PC-3 (cell line): ENCODE data around the gene RMND5B. TPM values are rescaled to one million over a fixed set of nuclear protein-coding genes. Genes with fewer than 3 reads are reported as not detected.

Source experiments
- ATAC-seq: fragments of 200-7000 bp; cut with Tn5 transposase; 2 replicates; pipeline ENCODE4 v1.9.1; 2020; ENCODE audit warnings: mild to moderate bottlenecking, moderate library complexity
- BruUV-seq: library from RNA; stranded (reverse); fragments of 400-500 nt; replicated peaks from 2 replicates; lab custom pipeline; 2021; lab: Mats Ljungman, UMichigan
- CTCF ChIA-PET: fragments of 300-600 bp; sonication (Branson Sonifier 250); formaldehyde crosslinking; loops from one replicate; lab custom pipeline; 2022; ENCODE audit warnings: antibody characterized with exemption; lab: Charles Lee
- POLR2A ChIA-PET: fragments of 300-600 bp; sonication (Branson Sonifier 250); formaldehyde crosslinking; loops from one replicate; lab custom pipeline; 2022; ENCODE audit warnings: antibody characterized with exemption; ENCODE audit not compliant: unreplicated experiment; lab: Charles Lee
- DNase-seq: peaks from one replicate; pipeline ENCODE4 v3.0.0-alpha.2; 2015
- H2AFZ ChIP-seq: fragments of 300-600 bp; sonication (generic); 2 replicates; pipeline ENCODE4 v1.6.0; 2016; ENCODE audit warnings: antibody characterized with exemption, low read length
- H3F3A ChIP-seq: fragments of 300-600 bp; sonication (generic); one replicate; pipeline ENCODE4 v1.6.0; 2017; ENCODE audit warnings: antibody characterized with exemption, low read length, control low read depth, mild to moderate bottlenecking; ENCODE audit not compliant: unreplicated experiment
- H3K27ac ChIP-seq: fragments of 300-600 bp; sonication (generic); 2 replicates; pipeline ENCODE4 v1.5.1; 2016; ENCODE audit warnings: mild to moderate bottlenecking, low read length
- H3K27me3 ChIP-seq: fragments of 300-600 bp; sonication (generic); 2 replicates; pipeline ENCODE4 v1.6.1; 2016; ENCODE audit warnings: low read length, mixed read lengths
- H3K36me3 ChIP-seq: fragments of 300-600 bp; sonication (generic); 2 replicates; pipeline ENCODE4 v1.6.1; 2016; ENCODE audit warnings: low read depth, mixed run types, low read length, mixed read lengths
- H3K4me1 ChIP-seq: fragments of 300-600 bp; sonication (generic); 2 replicates; pipeline ENCODE4 v1.5.1; 2016; ENCODE audit warnings: low read length; ENCODE audit not compliant: insufficient read depth
- H3K4me2 ChIP-seq: fragments of 300-600 bp; sonication (generic); 2 replicates; pipeline ENCODE4 v1.6.0; 2016; ENCODE audit warnings: low read length
- H3K4me3 ChIP-seq: fragments of 300-600 bp; sonication (generic); 2 replicates; pipeline ENCODE4 v1.5.1; 2016; ENCODE audit warnings: mild to moderate bottlenecking, low read length, mixed read lengths
- H3K79me2 ChIP-seq: fragments of 300-600 bp; sonication (generic); 2 replicates; pipeline ENCODE4 v1.6.1; 2017; ENCODE audit warnings: low read length, mixed read lengths
- H3K9ac ChIP-seq: fragments of 300-600 bp; sonication (generic); 2 replicates; pipeline ENCODE4 v1.6.0; 2016; ENCODE audit warnings: mild to moderate bottlenecking, low read length
- H3K9me2 ChIP-seq: fragments of 300-600 bp; sonication (generic); replicated peaks from 2 replicates; pipeline ENCODE4 v1.6.1; 2016; ENCODE audit warnings: mixed run types, low read length, mixed read lengths
- H3K9me3 ChIP-seq: fragments of 300-600 bp; sonication (generic); 2 replicates; pipeline ENCODE4 v1.6.1; 2016; ENCODE audit warnings: low read length, mixed read lengths
- H4K20me1 ChIP-seq: fragments of 300-600 bp; sonication (generic); 2 replicates; pipeline ENCODE4 v1.6.1; 2016; ENCODE audit warnings: low read length, mixed read lengths
- CTCF ChIP-seq: fragments of 300-600 bp; sonication (generic); conservative IDR thresholded peaks from 2 replicates; pipeline ENCODE4 v1.5.1; 2017; ENCODE audit warnings: antibody characterized with exemption, low read depth, mild to moderate bottlenecking, low read length
- EZH2 ChIP-seq: fragments of 300-600 bp; sonication (generic); IDR thresholded peaks from one replicate; pipeline ENCODE4 v1.6.1; 2017; ENCODE audit warnings: antibody characterized with exemption, mild to moderate bottlenecking, low read length; ENCODE audit not compliant: unreplicated experiment
- EZH2phosphoT487 ChIP-seq: fragments of 300-600 bp; sonication (generic); IDR thresholded peaks from 2 replicates; pipeline ENCODE4 v1.6.1; 2018; ENCODE audit warnings: mild to moderate bottlenecking, antibody characterized with exemption, low read length, borderline replicate concordance
- intact Hi-C: fragments of 100-400 bp; cut with micrococcal nuclease; formaldehyde crosslinking; loops from 2 replicates; pipeline ENCODE4 v1.9.0; 2023
- total RNA-seq: library from RNA; depleted of rRNA; stranded (reverse); fragments of >200 nt; gene quantifications from 2 replicates; pipeline ENCODE4 v1.2.3, GENCODE V29; 2014

RMND5B gene
- total RNA-seq, 1 experiment from 2014 or later: 33.2 TPM

DNA sequence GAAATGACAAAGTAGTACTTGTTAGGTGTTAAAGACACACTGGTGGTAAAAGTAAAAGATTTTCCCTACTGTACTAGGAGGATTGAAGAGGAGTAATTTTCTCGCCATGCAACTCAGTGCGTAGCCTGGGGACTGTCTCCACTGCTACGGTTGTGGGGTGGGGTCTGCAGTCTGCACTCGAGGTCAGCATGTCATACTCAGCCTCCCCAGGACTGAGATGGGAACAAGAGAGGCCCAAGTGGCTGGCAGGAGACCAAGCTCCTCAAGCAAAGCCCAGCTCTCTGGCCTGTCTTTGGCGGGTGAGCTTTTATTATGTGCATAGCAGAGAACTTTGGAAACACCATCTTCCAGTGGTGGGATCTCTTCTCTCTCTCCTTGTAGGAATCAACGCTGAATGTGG lies 12.4 kb downstream of the RMND5B start:
- no peak for DNase-seq
- H3K4me1 ChIP-seq: peaks cover 14% of the 10 kb centered on the region
- H3K27ac ChIP-seq: no peak overlapping the region
- H3K4me2 ChIP-seq: no peak overlapping the region
- H3K9me2 ChIP-seq: no peaks in the 10 kb centered on the region
- CTCF ChIA-PET: no interaction called here
- no peak for ATAC-seq
- H3K79me2 ChIP-seq: no peaks in the 10 kb centered on the region
- H4K20me1 ChIP-seq: no peaks in the 10 kb centered on the region
- TF ChIP-seq EZH2phosphoT487: no peak
- TF ChIP-seq CTCF: no peak
- no peak for TF ChIP-seq EZH2
- H3K9me3 ChIP-seq: no peaks in the 10 kb centered on the region
- intact Hi-C loops: no loop called here
- no peak overlapping the region for H3K9ac ChIP-seq
- H2AFZ ChIP-seq: no peak overlapping the region
- peaks cover 37% of the 10 kb centered on the region for H3K36me3 ChIP-seq
- no TSS peak for BruUV-seq
- H3F3A ChIP-seq: no peaks in the 10 kb centered on the region
- no peak overlapping the region for H3K4me3 ChIP-seq
- H3K27me3 ChIP-seq: no peaks in the 10 kb centered on the region
- POLR2A ChIA-PET: no interaction called here

- POLR2A ChIA-PET: no interaction called here
- H3K27me3 ChIP-seq: no peaks in the 10 kb centered on the region
- no peak for TF ChIP-seq EZH2phosphoT487
- no peak for TF ChIP-seq CTCF
- no peak for TF ChIP-seq EZH2
- no peak overlapping the region for H3K9ac ChIP-seq
- no peak overlapping the region for H3K27ac ChIP-seq
- no peaks in the 10 kb centered on the region for H3F3A ChIP-seq
- DNase-seq (no peak), ATAC-seq (no peak)
- H3K4me1 ChIP-seq: peaks cover 14% of the 10 kb centered on the region
- H3K79me2 ChIP-seq: no peaks in the 10 kb centered on the region
- H2AFZ ChIP-seq: no peak overlapping the region
- H3K9me2 ChIP-seq: no peaks in the 10 kb centered on the region
- no TSS peak for BruUV-seq
- peaks cover 44% of the 10 kb centered on the region for H3K36me3 ChIP-seq
- no peak overlapping the region for H3K4me2 ChIP-seq
- intact Hi-C loops: no loop called here
- CTCF ChIA-PET: no interaction called here
- no peaks in the 10 kb centered on the region for H4K20me1 ChIP-seq
- no peak overlapping the region for H3K4me3 ChIP-seq
- no peaks in the 10 kb centered on the region for H3K9me3 ChIP-seq
Measured at GRCh38 chr5:178143901-178144300, 13.1 kb downstream of the RMND5B start.

- POLR2A ChIA-PET: no interaction called here
- peak overlapping the region; percentile 18 for H3K4me2 ChIP-seq
- intact Hi-C loops: loop anchor here (1.0 kb wide), 1 partner anchor 70 kb away; no protein-coding TSS in a partner anchor
Measured at GRCh38 chr5:178145965-178146820, 15.4 kb downstream of the RMND5B start.

More at GRCh38 chr5:178145965-178146820, 15.4 kb downstream of the RMND5B start:
- BruUV-seq: no TSS peak
- CTCF ChIA-PET: interaction anchor here (1.1 to 1.4 kb wide), 2 partner anchors 70 to 71 kb away, joined by 3 to 16 read pairs; no protein-coding TSS in a partner anchor
- Histone ChIP-seq H3K79me2 (no peaks in the 10 kb centered on the region), H3K4me3 (no peak overlapping the region), H3F3A (no peaks in the 10 kb centered on the region), H3K27me3 (no peaks in the 10 kb centered on the region), H3K9me2 (no peaks in the 10 kb centered on the region), H3K9me3 (no peaks in the 10 kb centered on the region), H4K20me1 (no peaks in the 10 kb centered on the region), H3K27ac (peak overlapping the region; percentile 66), H3K9ac (no peak overlapping the region), H3K36me3 (peaks cover 52% of the 10 kb centered on the region), H3K4me1 (peaks cover 14% of the 10 kb centered on the region), H2AFZ (no peak overlapping the region)
- TF ChIP-seq EZH2: no peak
- no peak for TF ChIP-seq EZH2phosphoT487
- peak; percentile 94 for TF ChIP-seq CTCF
- ATAC-seq (peak; percentile 87), DNase-seq (peak; percentile 79)
